CD1c-positive myeloid dendritic cell (primary cell): ENCODE measurements around the gene TMEM184B.
A peak's percentile ranks its signal among the peaks of the same experiment; 100 is the strongest.

ENCODE experiments used
- DNase-seq: peaks from one replicate; pipeline ENCODE4 v3.0.0-alpha.2; 2016; ENCODE audit errors: extremely low spot score

Gene TMEM184B

DNA sequence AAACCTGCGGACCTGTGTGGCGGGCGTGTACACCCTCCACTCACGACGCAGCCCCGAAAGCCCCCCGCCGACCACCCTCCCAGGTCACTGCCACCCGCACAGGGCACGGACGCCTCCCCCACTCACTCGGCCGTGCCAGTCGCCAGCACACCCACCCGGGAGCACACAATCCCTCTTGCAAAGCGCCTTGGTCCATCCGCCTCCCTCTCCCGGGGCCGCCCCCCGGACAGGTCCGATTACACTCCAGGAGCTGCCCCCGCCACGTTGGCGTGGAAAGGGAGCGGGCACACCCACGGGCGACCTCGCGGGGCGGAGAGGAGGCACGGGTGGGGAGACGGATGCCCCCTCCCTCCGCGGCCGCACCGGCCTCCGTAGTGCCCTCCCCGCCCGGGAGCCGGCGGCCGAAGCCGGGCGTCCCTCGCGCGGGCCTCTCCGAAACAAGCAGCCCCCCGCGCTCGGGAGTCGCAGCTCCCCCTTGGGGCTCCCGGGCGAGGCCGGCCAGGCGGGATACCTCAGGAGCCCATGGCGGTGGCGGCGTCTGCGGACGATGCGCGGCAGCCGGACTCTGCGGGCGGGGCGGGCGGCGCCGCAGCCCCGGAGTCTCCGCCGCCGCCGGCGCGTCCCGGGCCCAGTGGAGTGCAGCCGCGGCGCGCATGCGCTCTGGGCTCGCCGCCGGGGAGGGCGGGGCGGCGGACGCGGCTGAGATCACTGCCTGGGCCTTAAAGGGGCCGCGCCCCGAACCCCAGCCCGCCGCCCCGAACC is at the start of gene TMEM184B:
TSS of gene TMEM184B (minus strand) at position 638 of the 762 bp plus-strand sequence. CDS start 25,049 bp downstream, outside the sequence.
- peak; percentile 94 for DNase-seq

GRCh38 chr22:38320605-38321402 is 48.0 kb upstream of the TMEM184B start:
- DNase-seq: no peak

GRCh38 chr22:38318792-38319773 is 46.3 kb upstream of the TMEM184B start:
- no peak for DNase-seq

DNA sequence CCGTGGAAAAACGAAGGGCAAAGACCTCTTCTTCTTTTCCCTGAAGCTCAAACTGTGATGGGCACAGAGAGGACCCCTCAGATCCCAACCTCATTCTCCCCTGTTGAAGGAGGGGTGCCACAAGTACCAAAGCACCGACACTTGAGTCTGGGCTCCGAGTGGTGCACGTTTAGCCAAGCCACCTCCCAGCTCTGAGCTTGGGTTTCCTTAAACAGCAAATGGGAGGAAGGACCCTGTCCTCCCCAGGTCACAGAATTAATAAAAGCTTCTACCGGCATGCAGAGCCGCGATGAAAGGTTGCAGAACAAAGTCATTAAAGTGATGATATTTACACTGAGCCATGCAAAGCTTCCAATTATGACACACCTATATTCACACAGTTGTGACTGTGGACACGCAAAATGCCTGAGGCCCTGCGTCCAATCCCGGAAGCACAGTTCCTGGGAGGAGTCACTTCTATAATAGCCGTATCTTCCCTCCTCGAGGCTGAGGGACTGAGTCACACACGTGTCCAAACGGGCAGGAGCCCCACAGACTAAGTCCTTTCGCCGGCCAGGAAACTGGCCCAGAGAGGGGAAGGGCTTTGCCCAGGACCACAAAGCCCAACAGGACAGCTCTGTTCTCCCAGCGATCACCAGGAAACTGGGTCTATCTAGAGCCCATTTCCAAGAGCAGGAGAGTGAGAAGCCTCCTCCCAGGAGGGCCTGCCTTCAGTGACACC is 45.3 kb upstream of the TMEM184B start:
- peak; percentile 79 for DNase-seq

DNA sequence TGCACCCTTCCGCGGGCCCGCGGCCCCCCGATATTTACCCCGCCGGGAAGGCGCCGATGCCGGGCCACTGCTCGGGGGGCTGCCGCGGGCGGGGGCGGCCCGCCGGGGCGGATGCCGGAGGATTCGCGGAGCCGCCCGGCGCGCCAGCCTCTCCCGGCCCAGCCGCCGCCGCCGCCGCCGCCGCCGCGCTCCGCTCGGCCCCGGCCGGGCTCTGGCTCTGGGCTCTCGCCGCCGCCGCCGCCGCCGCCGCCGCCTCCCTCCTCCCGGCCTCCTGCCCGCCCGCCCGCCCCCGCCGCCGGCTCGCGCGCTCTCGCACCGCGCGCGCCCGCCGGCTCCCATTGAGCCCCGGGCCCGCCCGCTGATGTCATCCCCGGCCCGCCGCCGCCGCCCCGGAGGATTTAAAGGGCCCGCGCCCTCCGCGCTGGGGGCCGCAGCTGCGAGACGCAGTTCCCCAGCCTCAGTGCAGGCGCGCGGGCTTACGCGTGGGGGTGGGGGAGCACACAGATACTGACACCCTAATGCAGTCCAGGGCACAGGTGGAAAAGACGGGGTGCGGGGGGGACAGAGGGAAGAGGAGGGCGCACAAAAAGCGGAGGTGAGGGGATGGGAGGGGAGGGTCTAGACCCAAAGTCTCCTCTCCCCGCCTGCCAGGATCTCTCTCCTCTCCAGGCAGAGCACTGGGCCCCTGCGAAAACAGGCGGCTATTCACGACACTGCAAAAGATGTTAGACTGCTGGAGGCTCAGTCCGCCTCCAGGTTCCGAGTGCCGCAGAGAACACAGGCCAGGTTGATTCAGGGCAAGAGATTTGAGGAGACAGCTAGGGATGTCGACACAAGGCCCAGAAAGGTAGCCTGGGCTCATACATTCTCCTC is 44.5 kb upstream of the TMEM184B start, which contains the start of gene CSNK1E:
TSS of gene CSNK1E (minus strand) at position 312 of the 873 bp plus-strand sequence. CDS start 3,276 bp downstream, outside the sequence.
- peak; percentile 84 for DNase-seq

GRCh38 chr22:38316364-38317121 is 43.7 kb upstream of the TMEM184B start:
- DNase-seq: peak; percentile 48

- DNase-seq: peak; percentile 5
Observed at GRCh38 chr22:38315823-38316363, 43.1 kb upstream of the TMEM184B start.

DNA sequence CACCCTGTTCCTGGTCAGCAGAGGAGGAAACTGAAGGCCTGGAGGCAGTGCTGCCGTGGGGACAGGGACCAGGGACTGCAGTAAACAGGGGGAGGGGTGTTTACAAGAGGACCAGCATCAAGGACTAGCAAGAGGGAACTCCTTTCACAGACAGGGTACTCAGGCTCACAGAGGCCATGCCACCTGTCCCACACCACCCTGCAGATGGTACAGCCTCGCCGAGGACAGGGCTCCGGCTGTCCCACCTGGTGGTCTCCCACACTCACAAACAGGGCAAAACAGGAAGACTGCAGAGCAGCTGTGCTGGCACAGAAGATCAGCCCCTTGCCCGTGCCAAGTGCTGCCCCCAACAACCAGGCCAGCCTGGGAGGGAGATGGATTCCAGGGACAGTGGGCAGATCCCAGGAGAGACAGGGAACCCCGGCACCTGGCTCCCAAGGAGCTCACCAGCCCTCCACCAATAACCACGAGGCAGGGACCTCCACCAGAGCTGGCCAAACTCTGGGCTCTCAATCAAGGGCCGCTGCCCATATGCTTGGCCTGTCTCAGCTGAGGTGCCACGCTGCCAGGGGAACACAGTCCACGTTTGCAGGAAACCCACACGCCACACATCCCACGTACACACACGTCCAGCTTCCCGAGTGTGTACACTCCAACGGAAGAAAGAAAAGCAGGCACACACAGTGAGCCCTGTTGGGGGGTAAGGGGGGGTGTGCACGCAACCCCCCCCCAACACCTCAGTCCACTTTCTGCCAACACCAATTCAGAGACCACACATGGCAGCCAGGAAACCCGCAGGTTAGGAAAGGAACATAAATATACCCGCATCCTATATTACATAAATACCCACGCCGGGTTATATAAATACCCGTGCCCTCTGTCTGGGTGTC is 42.4 kb upstream of the TMEM184B start:
- DNase-seq: peak; percentile 19

DNA sequence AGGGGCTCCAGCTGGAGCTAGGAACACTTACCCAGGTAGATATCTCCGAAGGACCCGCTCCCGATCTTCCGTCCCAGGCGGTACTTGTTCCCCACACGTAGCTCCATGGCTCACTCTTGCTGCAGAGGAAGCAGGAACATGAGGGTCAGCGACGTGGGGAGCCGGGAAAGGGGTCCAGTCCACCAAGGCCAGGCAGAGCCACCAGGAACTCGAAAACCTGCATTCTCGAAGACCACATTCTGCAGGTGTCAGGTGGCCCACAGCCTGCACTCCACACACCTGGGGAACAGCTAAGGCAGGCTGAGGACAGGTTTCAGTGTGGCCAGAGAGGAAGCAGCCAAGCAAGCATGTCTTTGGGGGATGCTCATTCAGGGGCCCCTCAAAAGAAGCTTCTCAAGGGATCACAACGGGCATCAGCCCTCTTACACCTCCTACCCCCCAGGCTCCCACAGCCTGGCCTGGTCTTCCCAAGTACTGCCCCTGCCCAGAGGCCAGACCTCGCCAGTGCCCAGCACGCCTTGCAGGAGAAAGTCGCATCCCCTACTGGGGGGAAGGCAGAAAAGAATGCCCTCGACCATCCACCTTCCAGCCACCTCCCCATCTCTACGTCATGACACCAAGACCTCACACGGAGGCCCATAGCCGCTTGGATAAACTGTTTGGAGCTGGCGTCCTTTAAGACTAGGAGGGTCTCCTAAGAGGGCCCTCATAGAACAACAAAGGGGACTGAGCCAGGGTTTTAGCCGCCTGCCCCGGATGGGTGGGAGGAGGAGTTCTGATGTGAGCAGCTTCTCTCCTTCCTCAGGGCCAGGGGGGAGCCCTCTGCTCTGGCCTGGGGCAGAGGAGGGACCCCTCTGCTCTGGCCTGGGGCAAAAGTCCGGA is 41.5 kb upstream of the TMEM184B start:
- DNase-seq: no peak

GRCh38 chr22:38313384-38313955 is 40.7 kb upstream of the TMEM184B start:
- no peak for DNase-seq

GRCh38 chr22:38312261-38312800 is 39.5 kb upstream of the TMEM184B start:
- no peak for DNase-seq

DNA sequence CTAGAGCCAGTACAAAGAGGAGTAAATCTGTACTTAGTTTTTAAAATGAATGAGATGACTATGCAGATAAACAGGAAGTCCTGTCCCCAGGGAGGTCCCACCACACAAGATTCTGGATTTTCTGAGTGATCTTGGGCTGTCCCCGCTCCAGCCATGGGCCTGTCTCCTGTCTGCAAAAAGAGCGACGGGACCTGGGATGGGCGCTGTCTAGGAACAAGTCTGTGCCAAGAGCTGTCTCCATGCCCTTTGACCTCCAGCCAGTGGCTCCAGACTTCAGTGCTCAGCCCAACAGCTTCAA is 38.5 kb upstream of the TMEM184B start:
- peak; percentile 18 for DNase-seq

DNA sequence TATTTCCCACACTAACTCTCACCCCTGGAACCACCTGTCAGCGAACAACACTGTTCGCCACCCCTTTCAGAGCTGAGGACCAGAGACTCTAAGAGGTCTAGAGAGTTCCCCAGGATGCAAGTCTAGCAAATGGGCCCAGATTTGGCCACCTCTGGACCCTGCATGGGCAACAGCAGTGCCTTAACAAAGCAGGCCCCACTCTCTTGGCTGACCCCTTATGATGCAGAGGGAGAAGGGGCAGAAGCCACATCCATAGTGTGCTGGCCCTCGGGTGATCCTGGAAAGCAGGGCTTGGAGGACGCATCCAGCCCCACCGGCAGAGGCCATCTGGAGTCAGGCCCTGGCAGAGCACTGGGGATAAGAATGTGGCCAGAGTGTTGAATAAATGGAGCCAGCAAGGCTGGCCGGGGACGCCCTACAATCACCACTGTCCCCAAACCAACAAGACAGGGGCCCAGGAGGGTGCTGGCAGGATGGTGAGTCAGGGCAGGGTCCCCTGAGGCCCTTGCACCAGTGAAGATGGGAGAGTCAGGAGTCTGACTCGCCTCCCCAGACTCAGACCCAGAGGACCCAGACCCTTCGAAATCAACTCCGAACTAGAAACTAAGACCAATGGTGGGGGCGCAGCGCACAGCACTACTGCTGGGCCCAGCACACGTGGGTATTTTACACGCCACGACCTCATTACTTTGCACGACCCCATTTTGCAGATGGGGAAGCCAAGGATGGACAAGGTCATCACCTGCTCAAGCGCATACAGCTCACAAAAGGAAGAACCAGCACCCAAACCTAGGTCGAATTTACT is 37.9 kb upstream of the TMEM184B start:
- no peak for DNase-seq

- peak; percentile 13 for DNase-seq
Observed at GRCh38 chr22:38309614-38310517, 37.1 kb upstream of the TMEM184B start.
